ENCODE measurements around the gene SLC29A4. TPM values are rescaled to one million over a fixed set of nuclear protein-coding genes. Genes with fewer than 3 reads are reported as not detected.

Gene SLC29A4
- total and polyA plus RNA-seq, 2 of the 8 experiments (the other 6 are each of a cell fraction or from before 2014, with no cell fraction given), result 6.9 to 15.1 TPM

DNA sequence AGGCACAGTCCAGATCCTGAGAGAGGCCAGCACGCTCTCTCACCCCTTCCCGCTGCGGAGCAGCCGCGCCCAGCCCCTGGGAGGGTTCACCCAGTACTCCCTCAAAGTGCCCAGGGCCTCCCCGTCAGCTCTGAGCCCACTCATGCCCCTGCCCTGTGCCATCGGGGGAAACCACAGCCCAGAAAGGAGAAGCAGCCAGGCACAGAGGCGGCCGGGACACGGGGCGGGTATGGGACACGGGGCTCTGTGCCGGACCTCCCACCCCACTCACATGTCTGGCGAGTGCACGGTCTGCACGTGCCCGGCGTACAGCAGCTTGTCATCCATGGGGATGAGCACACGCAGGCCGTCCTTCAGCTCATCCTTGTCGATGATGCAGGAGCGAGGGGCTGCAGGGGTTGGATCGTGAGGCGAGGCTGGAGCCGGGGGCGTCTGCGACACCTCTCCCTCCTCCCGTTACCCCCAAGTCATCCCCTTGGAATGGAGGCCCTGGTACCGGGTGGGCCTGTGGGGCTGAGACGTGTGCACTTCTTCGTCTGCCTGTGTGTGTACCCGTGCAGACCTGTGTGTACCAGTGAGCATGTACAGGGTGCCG is 38.2 kb downstream of the SLC29A4 start:
- Histone ChIP-seq H2BK5ac (ENCODE audit: low read depth, low read length) (no peak overlapping the region), H3K18ac (ENCODE audit: extremely low read depth, low read length) (no peak overlapping the region), H2BK120ac (replicated peaks; ENCODE audit: low read depth, low read length) (no peak overlapping the region), H3K9me3 (ENCODE audit: insufficient read depth in 2 of 2, low read depth in 1 of 2, low read length in 1 of 2) (peaks cover 5 to 7% of the 10 kb centered on the region in 2 experiments; a peak in 1 of 4 replicates), H3K79me2 (ENCODE audit: control insufficient read depth in 1 of 2, insufficient read depth in 2 of 2, low read length in 2 of 2) (no peaks in the 10 kb centered on the region), H3K23me2 (ENCODE audit: low read depth, low read length) (no peaks in the 10 kb centered on the region), H3K4ac (replicated peaks; ENCODE audit: insufficient read length, low read depth, low read length) (no peak overlapping the region), H3K4me2 (ENCODE audit: insufficient read depth in 1 of 2, low read depth in 2 of 2, low read length in 2 of 2) (no peak overlapping the region), H3K14ac (ENCODE audit: insufficient read length) (no peak overlapping the region), H3K23ac (ENCODE audit: insufficient read length) (no peak overlapping the region), H3K79me1 (ENCODE audit: low read depth, low read length) (no peaks in the 10 kb centered on the region), H2BK12ac (ENCODE audit: low read depth, low read length) (no peak overlapping the region), H2BK15ac (ENCODE audit: low read length) (no peak overlapping the region), H3K27me3 (replicated peaks in 1 of 4; ENCODE audit: control insufficient read depth in 3 of 4, extremely low read depth in 1 of 4, insufficient read depth in 3 of 4, low read length in 3 of 4) (no peaks in the 10 kb centered on the region), H3K36me3 (ENCODE audit: control insufficient read depth in 2 of 4, insufficient read depth in 4 of 4, low read length in 3 of 4) (no peaks in the 10 kb centered on the region), H4K91ac (replicated peaks; ENCODE audit: insufficient read length, low read length) (no peak overlapping the region), H2AFZ (ENCODE audit: low read length) (no peak overlapping the region), H2AK5ac (ENCODE audit: low read depth, low read length) (no peak overlapping the region), H4K8ac (ENCODE audit: extremely low read depth, insufficient read depth, low read length) (no peak overlapping the region), H3K27ac (ENCODE audit: low read depth, low read length) (no peak overlapping the region), H3K56ac (replicated peaks; ENCODE audit: insufficient read length, low read depth, low read length) (no peak overlapping the region), H3K4me3 (ENCODE audit: extremely low read depth in 1 of 4, insufficient read depth in 2 of 4, low read depth in 3 of 4, low read length in 4 of 4) (no peak overlapping the region), H3K9ac (replicated peaks in 1 of 4; ENCODE audit: extremely low read depth in 1 of 4, low read depth in 3 of 4, low read length in 3 of 4) (no peak overlapping the region), H2BK20ac (ENCODE audit: low read length) (no peak overlapping the region), H3K4me1 (replicated peaks in 1 of 4; ENCODE audit: control insufficient read depth in 3 of 4, insufficient read depth in 4 of 4, low read length in 3 of 4) (no peaks in the 10 kb centered on the region), H4K20me1 (replicated peaks in 1 of 2; ENCODE audit: control insufficient read depth in 1 of 2, insufficient read depth in 2 of 2, low read length in 2 of 2) (no peaks in the 10 kb centered on the region), H4K5ac (ENCODE audit: insufficient read length, low read depth, low read length) (no peak overlapping the region)
- TF ChIP-seq, protein P1, sequence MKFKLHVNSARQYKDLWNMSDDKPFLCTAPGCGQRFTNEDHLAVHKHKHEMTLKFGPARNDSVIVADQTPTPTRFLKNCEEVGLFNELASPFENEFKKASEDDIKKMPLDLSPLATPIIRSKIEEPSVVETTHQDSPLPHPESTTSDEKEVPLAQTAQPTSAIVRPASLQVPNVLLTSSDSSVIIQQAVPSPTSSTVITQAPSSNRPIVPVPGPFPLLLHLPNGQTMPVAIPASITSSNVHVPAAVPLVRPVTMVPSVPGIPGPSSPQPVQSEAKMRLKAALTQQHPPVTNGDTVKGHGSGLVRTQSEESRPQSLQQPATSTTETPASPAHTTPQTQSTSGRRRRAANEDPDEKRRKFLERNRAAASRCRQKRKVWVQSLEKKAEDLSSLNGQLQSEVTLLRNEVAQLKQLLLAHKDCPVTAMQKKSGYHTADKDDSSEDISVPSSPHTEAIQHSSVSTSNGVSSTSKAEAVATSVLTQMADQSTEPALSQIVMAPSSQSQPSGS (IDR thresholded peaks at IDR 0.05; ENCODE audit: low read length), result no peak
- TF ChIP-seq KDM1A (IDR thresholded peaks at IDR 0.05; ENCODE audit: borderline replicate concordance, low read length), result no peak
- no peak for TF ChIP-seq EZH2 (IDR thresholded peaks at IDR 0.05; ENCODE audit: low read depth, low read length, severe bottlenecking)
- TF ChIP-seq ASH2L (IDR thresholded peaks at IDR 0.05; ENCODE audit: low read length), result no peak
- TF ChIP-seq TAF1 (IDR thresholded peaks at IDR 0.05; ENCODE audit: low read depth, low read length), result no peak
- no peak for TF ChIP-seq JUN (IDR thresholded peaks at IDR 0.05; ENCODE audit: low read depth, low read length)
- 91% methylated on average over 21 of the region's 33 CpGs; no CpG with 5 or more reads in 1 of the 2 experiments for WGBS, 2 experiments (ENCODE audit: extremely low coverage in 1 of 2, insufficient coverage in 1 of 2, insufficient read length in 1 of 2, insufficient replicate concordance in 2 of 2, low coverage in 1 of 2, low lambda C conversion rate in 2 of 2, missing lambda C conversion rate in 1 of 2)
- POLR2A ChIA-PET (ENCODE audit: partially characterized antibody), result interaction anchor here (1.2 kb wide), 1 partner anchor 158 kb away, joined by 3 read pairs; no protein-coding TSS in a partner anchor
- DNase-seq (ENCODE audit: low read depth in 1 of 2, low spot score in 2 of 2) (no peak), FAIRE-seq (no peak)
- CTCF ChIA-PET (ENCODE audit: partially characterized antibody), result interaction anchor here (0.6 kb wide), 1 partner anchor 62 kb away, joined by 3 read pairs; no protein-coding TSS in a partner anchor
